Fibroblast of lung (primary cell): ENCODE measurements around the gene ANP32D.
"Not testable (repeated sequence)": the region's sequence is repeated elsewhere in the genome, so short reads cannot be mapped to it uniquely, and the experiment has no call there.

Source experiments
- CTCF ChIP-seq, 2 donors: IDR thresholded peaks in 1 of 2; conservative IDR thresholded peaks in 1 of 2; 1 replicate in 1 of 2; 2 replicates in 1 of 2; pipeline ENCODE4 v1.5.1; 2011 to 2012; ENCODE audit warnings: low read length in 2 of 2, control low read depth in 1 of 2, inconsistent platforms in 1 of 2, low read depth in 1 of 2, mild to moderate bottlenecking in 1 of 2
- EZH2 ChIP-seq: IDR thresholded peaks from 2 replicates; pipeline ENCODE4 v1.5.1; 2012; ENCODE audit warnings: low read length, control low read depth, mild to moderate bottlenecking; ENCODE audit errors: missing control alignments

DNA sequence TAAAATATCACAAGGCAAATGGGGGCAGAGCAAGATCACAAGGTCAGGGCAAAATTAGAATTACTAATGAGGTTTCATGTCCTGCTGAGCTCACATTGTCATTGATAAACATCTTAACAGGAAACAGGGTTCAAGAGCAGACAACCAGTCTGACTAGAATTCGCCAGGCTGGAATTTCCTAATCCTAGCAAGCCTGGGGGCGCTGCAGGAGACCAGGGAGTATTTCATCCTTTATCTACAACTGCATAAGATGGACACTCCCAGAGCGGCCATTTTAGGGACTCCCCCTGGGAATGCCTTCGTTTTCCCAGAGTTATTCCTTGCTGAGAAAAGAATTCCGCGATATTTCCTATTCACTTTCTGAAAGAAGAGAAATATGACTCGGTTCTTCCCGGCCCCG, 3.3 kb upstream of the ANP32D start:
- not testable (repeated sequence) for TF ChIP-seq CTCF (conservative IDR thresholded peaks at IDR 0.05 in 1 of 2, IDR thresholded peaks at IDR 0.05 in 1 of 2; ENCODE audit: low read depth in 1 of 2, low read length in 2 of 2); EZH2
